Endothelial cell of umbilical vein (primary cell): ENCODE data around the gene XYLT1. TPM values are rescaled to one million over a fixed set of nuclear protein-coding genes. Genes with fewer than 3 reads are reported as not detected.
"Not testable (repeated sequence)": the region's sequence is repeated elsewhere in the genome, so short reads cannot be mapped to it uniquely, and the experiment has no call there.

Experiments
- BruUV-seq: library from RNA; stranded (reverse); fragments of 400-500 nt; replicated peaks from 2 replicates; lab custom pipeline; 2021; lab: Mats Ljungman, UMichigan
- CTCF ChIA-PET: fragments of 300-600, 350-600 bp; sonication (Branson Sonifier 250); formaldehyde crosslinking; loops from one replicate; lab custom pipeline; 2021; ENCODE audit warnings: antibody characterized with exemption, inconsistent platforms; lab: Charles Lee
- POLR2A ChIA-PET: fragments of 300-600, 350-600 bp; sonication (Branson Sonifier 250); formaldehyde crosslinking; loops from one replicate; lab custom pipeline; 2021; ENCODE audit warnings: antibody characterized with exemption, inconsistent platforms; lab: Charles Lee
- DNase-seq: peaks from one replicate; pipeline ENCODE4 v3.0.0-alpha.2; 2011; ENCODE audit warnings: low read depth, low spot score
- FAIRE-seq: peaks from 2 replicates; lab custom pipeline; 2011; peaks lifted over from hg19 to GRCh38; lab: Jason Lieb, UNC
- H2AFZ ChIP-seq: 2 replicates; pipeline ENCODE4 v1.6.0; 2012; ENCODE audit warnings: low read depth, low read length, control low read depth, inconsistent platforms
- H3K27ac ChIP-seq: 2 replicates; pipeline ENCODE4 v1.5.1; 2011; ENCODE audit warnings: low read depth, mild to moderate bottlenecking, control low read depth, low read length, moderate library complexity; ENCODE audit not compliant: insufficient read depth
- H3K27me3 ChIP-seq, 2 experiments: 2 replicates each; pipeline versions ENCODE4 v1.6.0 to v1.6.1; 2011; ENCODE audit warnings: low read length in 2 of 2, mixed read lengths in 1 of 2; ENCODE audit not compliant: control insufficient read depth in 2 of 2, insufficient read depth in 2 of 2
- H3K36me3 ChIP-seq, 2 experiments: 2 replicates in 1 of 2; 3 replicates in 1 of 2; pipeline ENCODE4 v1.5.1; 2011; ENCODE audit warnings: low read length in 2 of 2, mild to moderate bottlenecking in 1 of 2, moderate library complexity in 1 of 2; ENCODE audit not compliant: control insufficient read depth in 2 of 2, insufficient read depth in 2 of 2; ENCODE audit errors: extremely low read depth in 1 of 2
- H3K4me1 ChIP-seq: 3 replicates; pipeline ENCODE4 v1.5.1; 2011; ENCODE audit warnings: mild to moderate bottlenecking, low read length; ENCODE audit not compliant: control insufficient read depth, insufficient read depth; ENCODE audit errors: extremely low read depth
- H3K4me2 ChIP-seq: 2 replicates; pipeline ENCODE4 v1.6.1; 2011; ENCODE audit warnings: low read length, control low read depth, mixed read lengths; ENCODE audit not compliant: insufficient read depth
- H3K4me3 ChIP-seq, 3 experiments: fragments of 200-600 bp in 1 of 3; sonication (generic), shearing (Covaris generic) in 1 of 3; replicated peaks in 1 of 3; 2 replicates each; pipeline ENCODE4 v1.5.1; 2011 to 2016; ENCODE audit warnings: control low read depth in 3 of 3, low read length in 3 of 3, mild to moderate bottlenecking in 2 of 3, inconsistent platforms in 1 of 3, low read depth in 1 of 3, moderate library complexity in 1 of 3; ENCODE audit not compliant: insufficient read depth in 1 of 3
- H3K79me2 ChIP-seq: 2 replicates; pipeline ENCODE4 v1.6.0; 2012; ENCODE audit warnings: low read length, inconsistent platforms; ENCODE audit not compliant: control insufficient read depth, insufficient read depth
- H3K9ac ChIP-seq: replicated peaks from 2 replicates; pipeline ENCODE3; 2011; ENCODE audit warnings: low read length, control low read depth; ENCODE audit not compliant: insufficient read depth; ENCODE audit errors: extremely low read depth
- H3K9me1 ChIP-seq: replicated peaks from 3 replicates; pipeline ENCODE4 v1.6.0; 2011; ENCODE audit warnings: mild to moderate bottlenecking, low read length; ENCODE audit not compliant: control insufficient read depth, insufficient read depth; ENCODE audit errors: extremely low read depth
- H3K9me3 ChIP-seq: replicated peaks from 2 replicates; pipeline ENCODE4 v1.5.1; 2012; ENCODE audit warnings: low read length, inconsistent platforms; ENCODE audit not compliant: control insufficient read depth, insufficient read depth
- H4K20me1 ChIP-seq: replicated peaks from 2 replicates; pipeline ENCODE3; 2011; ENCODE audit warnings: mild to moderate bottlenecking, low read length; ENCODE audit not compliant: control insufficient read depth, insufficient read depth; ENCODE audit errors: extremely low read depth
- EZH2 ChIP-seq: IDR thresholded peaks from 2 replicates; pipeline ENCODE4 v1.6.1; 2012; ENCODE audit warnings: borderline replicate concordance, low read depth, mild to moderate bottlenecking, moderate library complexity, low read length, inconsistent platforms; ENCODE audit not compliant: severe bottlenecking
- FOS ChIP-seq: IDR thresholded peaks from 2 replicates; pipeline ENCODE4 v1.6.1; 2011; ENCODE audit warnings: mild to moderate bottlenecking, low read length, moderate library complexity, borderline replicate concordance; ENCODE audit not compliant: insufficient read depth
- GATA2 ChIP-seq: IDR thresholded peaks from 2 replicates; pipeline ENCODE4 v1.7.0; 2011; ENCODE audit warnings: low read depth, mild to moderate bottlenecking, moderate library complexity, mixed read lengths, low read length; ENCODE audit not compliant: insufficient read length, insufficient read depth
- JUN ChIP-seq: IDR thresholded peaks from 2 replicates; pipeline ENCODE4 v1.6.1; 2011; ENCODE audit warnings: borderline replicate concordance, low read depth; ENCODE audit not compliant: insufficient read length, insufficient read depth
- MAX ChIP-seq: IDR thresholded peaks from 2 replicates; pipeline ENCODE4 v1.6.1; 2011; ENCODE audit not compliant: insufficient read depth, insufficient read length
- MYC ChIP-seq: IDR thresholded peaks from one replicate; pipeline ENCODE4 v1.6.1; 2011; ENCODE audit warnings: mild to moderate bottlenecking, low read depth, low read length
- POLR2A ChIP-seq: IDR thresholded peaks from 2 replicates; pipeline ENCODE4 v1.6.1; 2012; ENCODE audit warnings: low read depth, mild to moderate bottlenecking, control low read depth, low read length
- POLR2AphosphoS5 ChIP-seq: IDR thresholded peaks from 2 replicates; pipeline ENCODE4 v1.6.1; 2012; ENCODE audit warnings: low read depth, mild to moderate bottlenecking, control low read depth, low read length, moderate library complexity; ENCODE audit not compliant: insufficient read depth
- dilution Hi-C: fragments of 300-500 bp; cut with MboI; formaldehyde crosslinking; loops from one replicate; pipeline ENCODE4 v1.15.0; 2019; ENCODE audit warnings: low sequenced_read_pairs; ENCODE audit not compliant: extremely low pct_ligation_motif_present
- intact Hi-C: fragments of 100-400 bp; cut with micrococcal nuclease; formaldehyde crosslinking; loops from one replicate; pipeline ENCODE4 v1.10.0; 2022
- polyA plus RNA-seq, 4 experiments: library from polyadenylated mRNA; depleted of rRNA in 3 of 4; stranded (reverse) in 3 of 4; unstranded in 1 of 4; fragments of >200 nt; gene quantifications; 2 replicates each; pipeline versions ENCODE4 v1.2.1 to v1.2.3, GENCODE V29; 2011 to 2012; ENCODE audit warnings: missing spikeins in 1 of 4
- total RNA-seq: library from RNA; stranded (reverse); gene quantifications from 2 replicates; pipeline ENCODE4 v1.2.3, GENCODE V29; 2021
- TF ChIP-seq, protein P1 (sequence below), 2 donors: IDR thresholded peaks; 1 replicate in 1 of 2; 2 replicates in 1 of 2; pipeline ENCODE4 v1.5.1; 2011; ENCODE audit warnings: low read length in 2 of 2, mild to moderate bottlenecking in 2 of 2, moderate library complexity in 2 of 2, control low read depth in 1 of 2, inconsistent platforms in 1 of 2, low read depth in 1 of 2; ENCODE audit not compliant: insufficient read depth in 1 of 2; ENCODE audit errors: extremely low read depth in 1 of 2

The XYLT1 gene
- total and polyA plus RNA-seq, 2 donors (not counting 3 experiments of a cell fraction or from before 2014, with no cell fraction given): 0.63 to 2.9 TPM

- Histone ChIP-seq H3K4me2 (no peak overlapping the region), H4K20me1 (no peaks in the 10 kb centered on the region), H3K4me3 (no peak overlapping the region), H3K9ac (no peak overlapping the region), H3K9me3 (no peaks in the 10 kb centered on the region), H2AFZ (no peak overlapping the region), H3K79me2 (no peaks in the 10 kb centered on the region), H3K9me1 (no peaks in the 10 kb centered on the region), H3K27ac (no peak overlapping the region), H3K36me3 (no peaks in the 10 kb centered on the region), H3K27me3 (no peaks in the 10 kb centered on the region), H3K4me1 (no peaks in the 10 kb centered on the region)
- intact Hi-C loops (no loop called here), dilution Hi-C loops (no loop called here)
- FAIRE-seq (no peak), DNase-seq (no peak)
- CTCF ChIA-PET: no interaction called here
- BruUV-seq: no TSS peak
- POLR2A ChIA-PET: no interaction called here
- TF ChIP-seq JUN: no peak
- no peak for TF ChIP-seq POLR2A
- no peak for TF ChIP-seq GATA2
- TF ChIP-seq, protein P1, sequence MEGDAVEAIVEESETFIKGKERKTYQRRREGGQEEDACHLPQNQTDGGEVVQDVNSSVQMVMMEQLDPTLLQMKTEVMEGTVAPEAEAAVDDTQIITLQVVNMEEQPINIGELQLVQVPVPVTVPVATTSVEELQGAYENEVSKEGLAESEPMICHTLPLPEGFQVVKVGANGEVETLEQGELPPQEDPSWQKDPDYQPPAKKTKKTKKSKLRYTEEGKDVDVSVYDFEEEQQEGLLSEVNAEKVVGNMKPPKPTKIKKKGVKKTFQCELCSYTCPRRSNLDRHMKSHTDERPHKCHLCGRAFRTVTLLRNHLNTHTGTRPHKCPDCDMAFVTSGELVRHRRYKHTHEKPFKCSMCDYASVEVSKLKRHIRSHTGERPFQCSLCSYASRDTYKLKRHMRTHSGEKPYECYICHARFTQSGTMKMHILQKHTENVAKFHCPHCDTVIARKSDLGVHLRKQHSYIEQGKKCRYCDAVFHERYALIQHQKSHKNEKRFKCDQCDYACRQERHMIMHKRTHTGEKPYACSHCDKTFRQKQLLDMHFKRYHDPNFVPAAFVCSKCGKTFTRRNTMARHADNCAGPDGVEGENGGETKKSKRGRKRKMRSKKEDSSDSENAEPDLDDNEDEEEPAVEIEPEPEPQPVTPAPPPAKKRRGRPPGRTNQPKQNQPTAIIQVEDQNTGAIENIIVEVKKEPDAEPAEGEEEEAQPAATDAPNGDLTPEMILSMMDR (IDR thresholded peaks at IDR 0.05; ENCODE audit: extremely low read depth in 1 of 2, insufficient read depth in 1 of 2, low read depth in 1 of 2, low read length in 2 of 2): no peak
- no peak for TF ChIP-seq EZH2
- TF ChIP-seq MYC: no peak
- TF ChIP-seq POLR2AphosphoS5: no peak
- TF ChIP-seq MAX: no peak
- no peak for TF ChIP-seq FOS
Observed at GRCh38 chr16:17335826-17336529, 134.8 kb downstream of the XYLT1 start.

GRCh38 chr16:17335406-17335805 lies 135.4 kb downstream of the XYLT1 start:
- H3K27me3 ChIP-seq, H3K9ac ChIP-seq, dilution Hi-C loops, H3K4me1 ChIP-seq, intact Hi-C loops, H3K79me2 ChIP-seq, H4K20me1 ChIP-seq, H3K4me2 ChIP-seq, H3K36me3 ChIP-seq, H3K9me3 ChIP-seq, DNase-seq, H3K27ac ChIP-seq, BruUV-seq, CTCF ChIA-PET, FAIRE-seq, H2AFZ ChIP-seq, H3K9me1 ChIP-seq, POLR2A ChIA-PET, H3K4me3 ChIP-seq: not testable (repeated sequence)
